Measurements from ENCODE around the gene CUL7.
"Not testable (repeated sequence)": the region's sequence is repeated elsewhere in the genome, so short reads cannot be mapped to it uniquely, and the experiment has no call there.

DNA sequence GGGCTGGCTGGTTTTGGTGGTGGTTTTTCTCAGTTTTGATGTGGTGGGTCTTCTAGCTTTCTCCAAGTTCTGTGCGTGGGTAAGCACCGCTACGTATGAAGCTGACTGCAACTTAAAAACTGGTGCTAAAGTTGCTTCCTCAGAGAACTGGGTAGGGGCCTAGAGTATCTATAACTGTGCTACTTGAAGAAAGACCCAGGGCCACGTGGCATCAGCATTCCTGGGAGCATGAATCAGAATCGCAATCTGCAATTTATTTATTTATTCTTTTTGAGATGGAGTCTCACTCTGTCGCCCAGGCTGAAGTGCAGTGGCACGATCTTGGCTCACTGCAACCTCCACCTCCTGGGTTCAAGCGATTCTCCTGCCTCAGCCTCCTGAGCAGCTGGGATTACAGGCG, 28.3 kb upstream of the CUL7 start:
- TF ChIP-seq, protein P1, sequence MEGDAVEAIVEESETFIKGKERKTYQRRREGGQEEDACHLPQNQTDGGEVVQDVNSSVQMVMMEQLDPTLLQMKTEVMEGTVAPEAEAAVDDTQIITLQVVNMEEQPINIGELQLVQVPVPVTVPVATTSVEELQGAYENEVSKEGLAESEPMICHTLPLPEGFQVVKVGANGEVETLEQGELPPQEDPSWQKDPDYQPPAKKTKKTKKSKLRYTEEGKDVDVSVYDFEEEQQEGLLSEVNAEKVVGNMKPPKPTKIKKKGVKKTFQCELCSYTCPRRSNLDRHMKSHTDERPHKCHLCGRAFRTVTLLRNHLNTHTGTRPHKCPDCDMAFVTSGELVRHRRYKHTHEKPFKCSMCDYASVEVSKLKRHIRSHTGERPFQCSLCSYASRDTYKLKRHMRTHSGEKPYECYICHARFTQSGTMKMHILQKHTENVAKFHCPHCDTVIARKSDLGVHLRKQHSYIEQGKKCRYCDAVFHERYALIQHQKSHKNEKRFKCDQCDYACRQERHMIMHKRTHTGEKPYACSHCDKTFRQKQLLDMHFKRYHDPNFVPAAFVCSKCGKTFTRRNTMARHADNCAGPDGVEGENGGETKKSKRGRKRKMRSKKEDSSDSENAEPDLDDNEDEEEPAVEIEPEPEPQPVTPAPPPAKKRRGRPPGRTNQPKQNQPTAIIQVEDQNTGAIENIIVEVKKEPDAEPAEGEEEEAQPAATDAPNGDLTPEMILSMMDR (conservative IDR thresholded peaks at IDR 0.05; ENCODE audit: low read depth, low read length), result not testable (repeated sequence)
- TF ChIP-seq EZH2 (IDR thresholded peaks at IDR 0.05; ENCODE audit: low read length, unreplicated experiment), result not testable (repeated sequence)
